Activated B cell treated with CpG ODN at 0.5 μM for 24 hours (primary cell): Measurements from ENCODE around the gene LTBP2. TPM values are rescaled to one million over a fixed set of nuclear protein-coding genes. Genes with fewer than 3 reads are reported as not detected.

ENCODE experiments used
- ATAC-seq: fragments of 200-7000 bp; cut with Tn5 transposase; one replicate; pipeline ENCODE4 v1.10.0; 2021; ENCODE audit warnings: low read depth, mild to moderate bottlenecking, moderate library complexity
- CTCF ChIA-PET: fragments of 350-600 bp; sonication (Branson Sonifier 250); formaldehyde crosslinking; loops from one replicate; lab custom pipeline; 2021; ENCODE audit warnings: antibody characterized with exemption; lab: Charles Lee
- POLR2A ChIA-PET: fragments of 350-600 bp; sonication (Branson Sonifier 250); formaldehyde crosslinking; loops from one replicate; lab custom pipeline; 2021; ENCODE audit warnings: antibody characterized with exemption; lab: Charles Lee
- DNase-seq: peaks from one replicate; pipeline ENCODE4 v3.0.0; 2022
- H3K27ac Mint-ChIP-seq: one replicate; pipeline ENCODE4 v1.8.0; 2020; ENCODE audit warnings: mixed read lengths
- H3K27me3 Mint-ChIP-seq: one replicate; pipeline ENCODE4 v1.8.0; 2021; ENCODE audit warnings: mixed read lengths
- H3K36me3 Mint-ChIP-seq: one replicate; pipeline ENCODE4 v1.8.0; 2021; ENCODE audit warnings: low read depth, mixed read lengths
- H3K4me1 Mint-ChIP-seq: one replicate; pipeline ENCODE4 v1.8.0; 2021; ENCODE audit warnings: mixed read lengths
- H3K4me3 Mint-ChIP-seq: one replicate; pipeline ENCODE4 v1.8.0; 2020; ENCODE audit warnings: mild to moderate bottlenecking, mixed read lengths
- H3K9me3 Mint-ChIP-seq: one replicate; pipeline ENCODE4 v1.8.0; 2020; ENCODE audit warnings: mixed read lengths
- intact Hi-C: fragments of 100-400 bp; cut with micrococcal nuclease; formaldehyde crosslinking; loops from one replicate; pipeline ENCODE4 v1.15.1; 2024
- total RNA-seq: library from RNA; stranded (reverse); gene quantifications from 2 replicates; pipeline ENCODE4 v1.2.3, GENCODE V29; 2022
- TF ChIP-seq, protein P1 (sequence below): fragments of 200-600 bp; IDR thresholded peaks from one replicate; pipeline ENCODE4 v1.8.0; 2022; ENCODE audit warnings: antibody characterized with exemption, mild to moderate bottlenecking

Gene LTBP2
- total RNA-seq, 1 donor from 2014 or later: 0.11 TPM

DNA sequence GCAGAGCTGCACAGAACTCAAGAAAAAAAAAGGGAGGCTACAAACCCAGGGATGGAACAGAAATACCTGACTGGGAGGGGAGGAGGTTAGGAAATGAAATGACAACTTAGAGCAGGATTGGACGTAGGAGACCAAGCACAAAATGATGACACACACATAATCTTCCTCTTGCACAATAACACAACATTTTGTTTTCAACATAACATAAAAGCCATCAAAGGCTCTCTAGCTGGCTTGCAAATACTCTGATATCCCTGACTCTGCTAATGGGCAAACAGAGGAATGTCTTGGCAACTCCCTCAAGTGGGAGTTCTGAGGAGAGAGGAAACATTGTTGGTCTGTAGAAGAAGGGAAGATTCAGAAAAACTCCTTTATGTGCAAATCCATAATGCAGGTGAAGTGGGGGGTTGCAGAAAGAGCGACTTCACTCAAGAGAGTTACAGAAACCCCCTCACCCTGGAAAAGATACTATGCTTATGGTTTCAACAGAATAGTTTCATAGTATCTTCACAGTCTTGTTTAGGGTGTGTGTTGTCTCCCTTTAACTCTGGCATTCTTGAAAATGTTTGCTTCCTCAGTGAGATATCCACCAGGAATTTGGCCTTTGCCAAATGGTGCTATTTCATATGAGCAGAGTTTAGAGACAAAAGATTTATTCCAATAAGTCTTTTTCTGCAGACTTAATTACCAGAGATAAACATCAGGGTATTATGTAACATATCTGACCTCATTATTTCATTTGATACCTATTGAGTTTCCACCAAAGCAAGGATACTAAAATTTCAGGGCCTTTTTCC is 43.8 kb upstream of the LTBP2 start:
- no peak overlapping the region for H3K4me3 Mint-ChIP-seq
- peaks cover 37% of the 10 kb centered on the region for H3K36me3 Mint-ChIP-seq
- no peak overlapping the region for H3K27ac Mint-ChIP-seq

DNA sequence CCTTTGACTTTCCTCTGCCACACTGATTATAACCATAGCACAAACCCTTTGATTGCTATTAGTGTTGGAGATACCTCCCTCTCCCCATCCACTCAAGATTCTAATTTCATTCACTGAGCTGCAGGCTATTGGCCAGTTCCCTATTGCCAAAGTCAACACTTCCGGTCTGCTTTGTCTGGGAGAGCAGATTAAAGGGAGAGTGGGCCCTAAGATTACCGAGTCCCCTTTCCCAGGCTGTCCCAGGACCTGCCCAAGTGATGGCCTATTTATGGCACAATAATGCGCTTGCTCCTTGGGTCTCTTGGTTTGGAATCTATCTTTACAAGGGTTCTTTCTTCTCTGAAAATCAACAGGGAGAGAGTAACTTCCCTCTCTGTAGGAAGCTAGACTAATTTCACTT is 42.9 kb upstream of the LTBP2 start:
- intact Hi-C loops: no loop called here
- ATAC-seq: no peak
- Mint-ChIP-seq H3K4me3 (no peak overlapping the region), H3K27me3 (no peaks in the 10 kb centered on the region), H3K9me3 (no peaks in the 10 kb centered on the region), H3K4me1 (no peaks in the 10 kb centered on the region), H3K36me3 (peaks cover 29% of the 10 kb centered on the region), H3K27ac (no peak overlapping the region)
- DNase-seq: no peak
- TF ChIP-seq, protein P1, sequence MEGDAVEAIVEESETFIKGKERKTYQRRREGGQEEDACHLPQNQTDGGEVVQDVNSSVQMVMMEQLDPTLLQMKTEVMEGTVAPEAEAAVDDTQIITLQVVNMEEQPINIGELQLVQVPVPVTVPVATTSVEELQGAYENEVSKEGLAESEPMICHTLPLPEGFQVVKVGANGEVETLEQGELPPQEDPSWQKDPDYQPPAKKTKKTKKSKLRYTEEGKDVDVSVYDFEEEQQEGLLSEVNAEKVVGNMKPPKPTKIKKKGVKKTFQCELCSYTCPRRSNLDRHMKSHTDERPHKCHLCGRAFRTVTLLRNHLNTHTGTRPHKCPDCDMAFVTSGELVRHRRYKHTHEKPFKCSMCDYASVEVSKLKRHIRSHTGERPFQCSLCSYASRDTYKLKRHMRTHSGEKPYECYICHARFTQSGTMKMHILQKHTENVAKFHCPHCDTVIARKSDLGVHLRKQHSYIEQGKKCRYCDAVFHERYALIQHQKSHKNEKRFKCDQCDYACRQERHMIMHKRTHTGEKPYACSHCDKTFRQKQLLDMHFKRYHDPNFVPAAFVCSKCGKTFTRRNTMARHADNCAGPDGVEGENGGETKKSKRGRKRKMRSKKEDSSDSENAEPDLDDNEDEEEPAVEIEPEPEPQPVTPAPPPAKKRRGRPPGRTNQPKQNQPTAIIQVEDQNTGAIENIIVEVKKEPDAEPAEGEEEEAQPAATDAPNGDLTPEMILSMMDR: no peak
- CTCF ChIA-PET: no interaction called here
- POLR2A ChIA-PET: interaction anchor here (0.6 kb wide), 1 partner anchor 28 kb away, joined by 3 read pairs; no protein-coding TSS in a partner anchor

More for the DNA sequence above, 43.8 kb upstream of the LTBP2 start:
- ATAC-seq: no peak
- H3K4me1 Mint-ChIP-seq: no peaks in the 10 kb centered on the region
- H3K9me3 Mint-ChIP-seq: no peaks in the 10 kb centered on the region
- TF ChIP-seq, protein P1: no peak
- H3K27me3 Mint-ChIP-seq: no peaks in the 10 kb centered on the region
- no peak for DNase-seq
- ChIA-PET CTCF (interaction anchor here (1.4 kb wide), 1 partner anchor 47 kb away, joined by 3 read pairs; no protein-coding TSS in a partner anchor), POLR2A (no interaction called here)
- intact Hi-C loops: no loop called here

DNA sequence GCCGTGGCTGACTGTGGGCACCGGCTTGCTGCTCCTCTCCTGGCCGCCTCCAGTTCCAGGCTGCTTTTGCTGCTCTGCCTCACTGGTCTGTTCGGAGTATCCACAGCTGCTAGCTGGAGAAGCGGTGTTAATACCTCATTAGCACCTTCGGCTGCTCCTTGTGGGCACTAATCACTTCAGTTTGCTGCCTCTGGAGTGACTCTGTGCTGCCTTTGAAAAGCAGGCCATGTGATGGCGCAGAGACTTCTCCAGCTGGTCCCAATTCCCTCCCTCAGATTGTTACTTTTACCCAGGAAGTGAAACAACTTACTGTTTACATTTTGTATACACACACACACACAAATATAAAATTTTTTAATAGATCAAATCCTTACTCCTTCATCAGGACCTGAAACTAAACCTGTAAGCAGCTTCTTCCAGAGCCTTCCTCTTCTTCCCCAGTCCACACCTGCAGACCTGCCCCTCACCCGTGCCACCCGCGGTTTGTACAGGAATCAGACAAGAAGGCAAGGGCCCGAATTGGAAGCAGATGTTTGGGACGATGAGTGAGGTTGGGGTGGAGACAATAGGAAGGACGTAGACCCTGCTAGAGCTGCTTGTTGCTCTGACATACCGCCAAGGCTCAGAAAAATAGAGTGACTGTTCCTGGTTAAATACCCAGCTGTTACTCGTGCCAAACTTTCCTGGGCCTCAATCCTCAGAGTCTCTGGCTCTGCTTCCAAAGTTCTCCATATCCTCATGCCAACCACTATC is 41.5 kb upstream of the LTBP2 start:
- Mint-ChIP-seq H3K27me3 (no peaks in the 10 kb centered on the region), H3K4me1 (no peaks in the 10 kb centered on the region), H3K36me3 (peaks cover 21% of the 10 kb centered on the region), H3K9me3 (no peaks in the 10 kb centered on the region), H3K4me3 (no peak overlapping the region), H3K27ac (no peak overlapping the region)
- intact Hi-C loops: no loop called here
- no peak for ATAC-seq
- TF ChIP-seq, protein P1: no peak
- CTCF ChIA-PET: no interaction called here
- POLR2A ChIA-PET: no interaction called here
- DNase-seq: no peak

DNA sequence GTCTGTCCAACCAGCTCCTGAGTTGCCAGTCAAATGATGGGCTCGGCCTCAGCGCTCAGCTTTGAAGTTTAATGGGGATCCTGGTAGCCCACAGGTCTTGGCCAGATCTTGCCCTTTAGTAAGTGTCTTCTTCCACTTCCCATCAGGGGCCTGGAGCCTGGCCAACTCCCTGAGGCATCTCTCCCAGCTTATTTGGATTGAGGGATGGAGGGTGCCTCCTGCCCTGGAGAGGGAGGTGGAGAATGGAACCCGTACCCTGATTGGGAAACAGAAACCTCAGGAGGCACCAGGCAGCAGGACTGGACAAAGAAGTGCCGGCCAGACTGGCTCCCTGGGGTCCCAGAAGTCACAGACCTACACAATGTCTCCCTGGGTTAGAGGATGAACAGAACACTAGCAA is 40.5 kb upstream of the LTBP2 start:
- TF ChIP-seq, protein P1: no peak
- ChIA-PET CTCF (no interaction called here), POLR2A (no interaction called here)
- no peaks in the 10 kb centered on the region for H3K9me3 Mint-ChIP-seq
- no peaks in the 10 kb centered on the region for H3K27me3 Mint-ChIP-seq
- H3K4me3 Mint-ChIP-seq: no peak overlapping the region
- ATAC-seq (no peak), DNase-seq (no peak)
- H3K27ac Mint-ChIP-seq: no peak overlapping the region
- intact Hi-C loops: no loop called here
- peaks cover 21% of the 10 kb centered on the region for H3K36me3 Mint-ChIP-seq
- H3K4me1 Mint-ChIP-seq: no peaks in the 10 kb centered on the region
